Liver (tissue), 9 donors: ENCODE data around the gene BCAS4. TPM values are rescaled to one million over a fixed set of nuclear protein-coding genes. Genes with fewer than 3 reads are reported as not detected.

Experiments used
- DNase-seq: peaks from one replicate; pipeline ENCODE4 v3.0.0-alpha.2; 2017; ENCODE audit warnings: low spot score
- H3K27ac ChIP-seq, 2 donors: one replicate each; pipeline ENCODE4 v1.7.0; 2013; ENCODE audit warnings: inconsistent platforms in 2 of 2, low read length in 2 of 2, control low read depth in 1 of 2, low read depth in 1 of 2, mild to moderate bottlenecking in 1 of 2
- H3K27me3 ChIP-seq, 4 donors: one replicate each; pipeline versions ENCODE4 v1.6.1 to v1.7.0; 2013; ENCODE audit warnings: low read length in 3 of 4, inconsistent platforms in 1 of 4, mild to moderate bottlenecking in 1 of 4, moderate library complexity in 1 of 4; ENCODE audit not compliant: control insufficient read depth in 4 of 4, insufficient read depth in 4 of 4
- H3K36me3 ChIP-seq, 4 donors: one replicate each; pipeline versions ENCODE4 v1.6.1 to v1.7.0; 2013; ENCODE audit warnings: low read length in 3 of 4, mild to moderate bottlenecking in 3 of 4, low read depth in 1 of 4, moderate library complexity in 1 of 4; ENCODE audit not compliant: control insufficient read depth in 4 of 4, insufficient read depth in 3 of 4
- H3K4me1 ChIP-seq, 4 donors: one replicate each; pipeline versions ENCODE4 v1.6.1 to v1.7.0; 2013; ENCODE audit warnings: low read length in 3 of 4, mild to moderate bottlenecking in 3 of 4, moderate library complexity in 1 of 4; ENCODE audit not compliant: control insufficient read depth in 4 of 4, insufficient read depth in 4 of 4
- H3K4me3 ChIP-seq, 3 donors: one replicate each; pipeline versions ENCODE4 v1.6.1 to v1.7.0; 2013; ENCODE audit warnings: low read length in 3 of 3, control low read depth in 1 of 3, low read depth in 1 of 3, mild to moderate bottlenecking in 1 of 3
- H3K9ac ChIP-seq, 2 donors: one replicate each; pipeline ENCODE4 v1.7.0; 2013; ENCODE audit warnings: low read length in 2 of 2, mild to moderate bottlenecking in 2 of 2, moderate library complexity in 2 of 2, control low read depth in 1 of 2, low read depth in 1 of 2
- H3K9me3 ChIP-seq, 4 donors: one replicate each; pipeline versions ENCODE4 v1.6.1 to v1.7.0; 2013; ENCODE audit warnings: low read length in 3 of 4; ENCODE audit not compliant: control insufficient read depth in 4 of 4
- CTCF ChIP-seq: fragments of 150-350 bp; IDR thresholded peaks from 2 replicates; pipeline ENCODE4 v1.5.1; 2017; ENCODE audit warnings: improper control_type of control experiment, low read depth, low read length; ENCODE audit not compliant: missing input control
- EGR1 ChIP-seq, 2 donors: IDR thresholded peaks; 2 replicates each; pipeline ENCODE4 v1.6.1; 2016 to 2018; ENCODE audit warnings: antibody characterized with exemption in 2 of 2, low read depth in 2 of 2
- FOXA1 ChIP-seq: IDR thresholded peaks from 2 replicates; pipeline ENCODE4 v1.6.1; 2016; ENCODE audit warnings: antibody characterized with exemption
- FOXA2 ChIP-seq: IDR thresholded peaks from 2 replicates; pipeline ENCODE4 v1.6.1; 2016; ENCODE audit warnings: antibody characterized with exemption
- GABPA ChIP-seq, 2 donors: IDR thresholded peaks in 1 of 2; conservative IDR thresholded peaks in 1 of 2; 2 replicates each; pipeline ENCODE4 v1.6.1; 2016; ENCODE audit warnings: antibody characterized with exemption in 2 of 2, mild to moderate bottlenecking in 1 of 2, moderate library complexity in 1 of 2
- HNF4A ChIP-seq, 2 donors: conservative IDR thresholded peaks; 2 replicates each; pipeline ENCODE4 v1.6.1; 2016; ENCODE audit warnings: antibody characterized with exemption in 2 of 2, mild to moderate bottlenecking in 2 of 2
- HNF4G ChIP-seq: IDR thresholded peaks from 2 replicates; pipeline ENCODE4 v1.6.1; 2016; ENCODE audit warnings: antibody characterized with exemption
- JUND ChIP-seq, 2 donors: IDR thresholded peaks; 2 replicates each; pipeline ENCODE4 v1.6.1; 2016; ENCODE audit warnings: antibody characterized with exemption in 2 of 2
- MAX ChIP-seq: IDR thresholded peaks from 2 replicates; pipeline ENCODE4 v1.6.1; 2016; ENCODE audit warnings: antibody characterized with exemption
- NR2F2 ChIP-seq: IDR thresholded peaks from 2 replicates; pipeline ENCODE4 v1.6.1; 2016; ENCODE audit warnings: antibody characterized with exemption
- RAD21 ChIP-seq, 2 donors: IDR thresholded peaks; 2 replicates each; pipeline ENCODE4 v1.6.1; 2016; ENCODE audit warnings: antibody characterized with exemption in 2 of 2, mild to moderate bottlenecking in 2 of 2
- RXRA ChIP-seq, 2 donors: IDR thresholded peaks; 2 replicates each; pipeline ENCODE4 v1.6.1; 2017 to 2018; ENCODE audit warnings: antibody characterized with exemption in 2 of 2, mild to moderate bottlenecking in 1 of 2
- SP1 ChIP-seq: IDR thresholded peaks from 2 replicates; pipeline ENCODE4 v1.6.1; 2018; ENCODE audit warnings: antibody characterized with exemption, mild to moderate bottlenecking
- TAF1 ChIP-seq: conservative IDR thresholded peaks from 2 replicates; pipeline ENCODE4 v1.6.1; 2016; ENCODE audit warnings: antibody characterized with exemption, mild to moderate bottlenecking
- YY1 ChIP-seq: IDR thresholded peaks from 2 replicates; pipeline ENCODE4 v1.6.1; 2016; ENCODE audit warnings: antibody characterized with exemption, mild to moderate bottlenecking
- WGBS: extraction: QIAGEN DNeasy Blood & Tissue Kit; methylation state at CpG from one replicate; pipeline ENCODE4 v1.1.7; 2013; 5-methylcytosine and 5-hydroxymethylcytosine counted together
- polyA plus RNA-seq, 2 donors: library from polyadenylated mRNA; stranded (reverse) in 1 of 2; unstranded in 1 of 2; fragments of 200-250 nt in 1 of 2; fragments of >200 nt in 1 of 2; fragmentation: Nextera tagmentation in 1 of 2; extraction: Ambion mirVana in 1 of 2; gene quantifications; one replicate each; pipeline versions ENCODE4 v1.2.1 to v1.2.3, GENCODE V29; 2013 to 2015
- total RNA-seq, 2 donors: library from RNA; depleted of rRNA; stranded (reverse); fragments of >200 nt; gene quantifications; one replicate each; pipeline ENCODE4 v1.2.3, GENCODE V29; 2014
- TF ChIP-seq, protein P1 (sequence below): IDR thresholded peaks from 2 replicates; pipeline ENCODE4 v1.6.1; 2016; ENCODE audit warnings: antibody characterized with exemption
- TF ChIP-seq, protein P2 (sequence below): IDR thresholded peaks from 2 replicates; pipeline ENCODE4 v1.6.1; 2016; ENCODE audit warnings: antibody characterized with exemption
- TF ChIP-seq, protein P3 (sequence below): IDR thresholded peaks from 2 replicates; pipeline ENCODE4 v1.6.1; 2016; ENCODE audit warnings: antibody characterized with exemption, mild to moderate bottlenecking
- donor health status: healthy.
- donor health status: healthy.
- donor health status: healthy.
- donor health status: healthy.
- donor health status: healthy.

BCAS4 gene
- total and polyA plus RNA-seq, 4 donors, result 0.25 to 0.50 (median 0.47) TPM

DNA sequence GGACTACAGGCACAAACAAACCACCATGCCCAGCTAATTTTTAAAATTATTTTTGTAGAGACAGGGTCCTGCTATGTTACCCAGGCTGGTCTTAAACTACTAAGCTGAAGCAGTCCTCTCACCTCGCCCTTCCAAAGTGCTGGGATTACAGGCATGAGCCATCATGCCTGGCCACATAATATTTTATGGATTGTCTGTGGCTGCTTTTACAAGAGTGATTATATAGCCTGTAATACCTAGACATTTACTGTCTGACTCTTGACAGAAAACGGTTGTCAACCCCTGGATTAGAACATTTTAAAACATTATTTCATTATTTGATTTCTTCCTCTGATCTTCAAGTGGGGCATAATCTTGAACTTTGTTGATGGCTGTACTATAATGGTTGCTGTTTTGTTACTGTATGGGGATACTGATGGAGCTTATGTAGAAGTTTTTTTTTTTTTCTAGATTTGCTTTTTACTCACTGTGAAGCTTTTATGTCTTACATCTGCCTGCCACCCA, 49.2 kb upstream of the BCAS4 start (continued):
- TF ChIP-seq, protein P1, sequence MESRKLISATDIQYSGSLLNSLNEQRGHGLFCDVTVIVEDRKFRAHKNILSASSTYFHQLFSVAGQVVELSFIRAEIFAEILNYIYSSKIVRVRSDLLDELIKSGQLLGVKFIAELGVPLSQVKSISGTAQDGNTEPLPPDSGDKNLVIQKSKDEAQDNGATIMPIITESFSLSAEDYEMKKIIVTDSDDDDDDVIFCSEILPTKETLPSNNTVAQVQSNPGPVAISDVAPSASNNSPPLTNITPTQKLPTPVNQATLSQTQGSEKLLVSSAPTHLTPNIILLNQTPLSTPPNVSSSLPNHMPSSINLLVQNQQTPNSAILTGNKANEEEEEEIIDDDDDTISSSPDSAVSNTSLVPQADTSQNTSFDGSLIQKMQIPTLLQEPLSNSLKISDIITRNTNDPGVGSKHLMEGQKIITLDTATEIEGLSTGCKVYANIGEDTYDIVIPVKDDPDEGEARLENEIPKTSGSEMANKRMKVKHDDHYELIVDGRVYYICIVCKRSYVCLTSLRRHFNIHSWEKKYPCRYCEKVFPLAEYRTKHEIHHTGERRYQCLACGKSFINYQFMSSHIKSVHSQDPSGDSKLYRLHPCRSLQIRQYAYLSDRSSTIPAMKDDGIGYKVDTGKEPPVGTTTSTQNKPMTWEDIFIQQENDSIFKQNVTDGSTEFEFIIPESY, result no peak
- TF ChIP-seq HNF4A (conservative IDR thresholded peaks at IDR 0.05), result no peak
- TF ChIP-seq, protein P2, sequence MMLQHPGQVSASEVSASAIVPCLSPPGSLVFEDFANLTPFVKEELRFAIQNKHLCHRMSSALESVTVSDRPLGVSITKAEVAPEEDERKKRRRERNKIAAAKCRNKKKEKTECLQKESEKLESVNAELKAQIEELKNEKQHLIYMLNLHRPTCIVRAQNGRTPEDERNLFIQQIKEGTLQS, result no peak

DNA sequence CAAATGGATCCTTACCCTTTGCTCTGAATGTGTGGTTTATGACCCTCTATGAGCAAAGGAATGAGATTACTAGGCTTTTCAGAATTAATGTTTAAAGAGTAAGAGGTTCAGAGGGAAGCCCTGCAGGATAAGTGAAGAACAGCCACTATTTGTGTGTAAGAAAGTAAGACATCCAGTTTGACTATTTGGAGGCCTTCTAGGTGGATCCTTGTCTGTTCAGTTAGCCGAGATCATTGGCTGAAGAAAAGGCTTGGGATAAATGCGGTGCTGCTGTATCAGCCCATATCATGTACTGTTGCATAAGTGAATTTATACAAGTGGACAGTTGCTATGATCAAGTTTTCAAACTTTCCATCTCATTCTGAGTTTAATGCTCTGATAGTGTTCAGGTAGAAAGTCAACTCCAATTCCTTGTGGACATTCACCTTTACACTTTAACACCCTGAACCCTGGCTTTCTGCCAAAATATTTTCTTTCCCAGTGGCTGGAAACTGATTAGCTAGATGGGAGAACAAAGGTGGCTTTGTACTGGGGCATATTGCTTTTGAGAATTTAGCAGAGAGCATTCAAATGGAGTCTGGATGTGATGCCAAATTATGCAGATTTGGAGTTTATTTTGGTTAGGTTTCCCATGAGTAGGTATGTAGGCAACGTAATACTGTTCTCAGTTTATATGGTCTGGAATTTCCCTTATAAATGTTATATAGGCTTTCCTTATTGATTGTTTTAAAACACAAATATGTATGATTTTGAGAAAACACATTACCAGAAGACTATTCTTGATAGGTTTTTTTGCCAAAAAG, 48.5 kb upstream of the BCAS4 start:
- no peak overlapping the region for H3K4me3 ChIP-seq
- TF ChIP-seq NR2F2, result peak; percentile 90
- TF ChIP-seq GABPA (IDR thresholded peaks at IDR 0.05 in 1 of 2, conservative IDR thresholded peaks at IDR 0.05 in 1 of 2), result peak in 1 of 2 donors; percentile 55
- TF ChIP-seq HNF4G, result peak; percentile 98
- TF ChIP-seq TAF1, result no peak
- TF ChIP-seq FOXA2, result peak; percentile 74
- peak; percentile 94 to 97 for TF ChIP-seq RXRA (IDR thresholded peaks at IDR 0.05)
- TF ChIP-seq, protein P1, result peak; percentile 66
- TF ChIP-seq CTCF, result no peak
- TF ChIP-seq SP1, result peak; percentile 89
- TF ChIP-seq FOXA1, result peak; percentile 79
- peak; percentile 66 for TF ChIP-seq YY1
- peak; percentile 18 to 91 for TF ChIP-seq JUND (IDR thresholded peaks at IDR 0.05)
- peak; percentile 75 for TF ChIP-seq MAX
- TF ChIP-seq EGR1 (IDR thresholded peaks at IDR 0.05; ENCODE audit: low read depth in 2 of 2), result peak in 1 of 2 donors; percentile 35
- TF ChIP-seq HNF4A (conservative IDR thresholded peaks at IDR 0.05), result peak; percentile 99 to 100
- TF ChIP-seq, protein P3, sequence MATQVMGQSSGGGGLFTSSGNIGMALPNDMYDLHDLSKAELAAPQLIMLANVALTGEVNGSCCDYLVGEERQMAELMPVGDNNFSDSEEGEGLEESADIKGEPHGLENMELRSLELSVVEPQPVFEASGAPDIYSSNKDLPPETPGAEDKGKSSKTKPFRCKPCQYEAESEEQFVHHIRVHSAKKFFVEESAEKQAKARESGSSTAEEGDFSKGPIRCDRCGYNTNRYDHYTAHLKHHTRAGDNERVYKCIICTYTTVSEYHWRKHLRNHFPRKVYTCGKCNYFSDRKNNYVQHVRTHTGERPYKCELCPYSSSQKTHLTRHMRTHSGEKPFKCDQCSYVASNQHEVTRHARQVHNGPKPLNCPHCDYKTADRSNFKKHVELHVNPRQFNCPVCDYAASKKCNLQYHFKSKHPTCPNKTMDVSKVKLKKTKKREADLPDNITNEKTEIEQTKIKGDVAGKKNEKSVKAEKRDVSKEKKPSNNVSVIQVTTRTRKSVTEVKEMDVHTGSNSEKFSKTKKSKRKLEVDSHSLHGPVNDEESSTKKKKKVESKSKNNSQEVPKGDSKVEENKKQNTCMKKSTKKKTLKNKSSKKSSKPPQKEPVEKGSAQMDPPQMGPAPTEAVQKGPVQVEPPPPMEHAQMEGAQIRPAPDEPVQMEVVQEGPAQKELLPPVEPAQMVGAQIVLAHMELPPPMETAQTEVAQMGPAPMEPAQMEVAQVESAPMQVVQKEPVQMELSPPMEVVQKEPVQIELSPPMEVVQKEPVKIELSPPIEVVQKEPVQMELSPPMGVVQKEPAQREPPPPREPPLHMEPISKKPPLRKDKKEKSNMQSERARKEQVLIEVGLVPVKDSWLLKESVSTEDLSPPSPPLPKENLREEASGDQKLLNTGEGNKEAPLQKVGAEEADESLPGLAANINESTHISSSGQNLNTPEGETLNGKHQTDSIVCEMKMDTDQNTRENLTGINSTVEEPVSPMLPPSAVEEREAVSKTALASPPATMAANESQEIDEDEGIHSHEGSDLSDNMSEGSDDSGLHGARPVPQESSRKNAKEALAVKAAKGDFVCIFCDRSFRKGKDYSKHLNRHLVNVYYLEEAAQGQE, result no peak
- peak; percentile 48 to 52 for TF ChIP-seq RAD21 (IDR thresholded peaks at IDR 0.05)
- TF ChIP-seq, protein P2, result peak; percentile 64
- peak overlapping the region; percentile 64 to 65 for H3K27ac ChIP-seq
- 35% methylated on average over 3 of the region's 3 CpGs for WGBS
- no peak for DNase-seq
- no peaks in the 10 kb centered on the region for H3K9me3 ChIP-seq
- peaks cover 0 to 5% (median 3%) of the 10 kb centered on the region in 4 donors for H3K36me3 ChIP-seq
- H3K9ac ChIP-seq, result no peak overlapping the region
- peaks cover 3 to 58% (median 49%) of the 10 kb centered on the region in 4 donors for H3K4me1 ChIP-seq
- no peaks in the 10 kb centered on the region for H3K27me3 ChIP-seq
